Ascending aorta (tissue), 2 donors: ENCODE data around the gene C1GALT1C1. TPM values are rescaled to one million over a fixed set of nuclear protein-coding genes. Genes with fewer than 3 reads are reported as not detected.
"Not testable (repeated sequence)": the region's sequence is repeated elsewhere in the genome, so short reads cannot be mapped to it uniquely, and the experiment has no call there.

Experiments used
- DNase-seq, 2 donors: peaks; one replicate each; pipeline ENCODE4 v3.0.0-alpha.2; 2019; ENCODE audit warnings: low spot score in 2 of 2
- H3K27ac ChIP-seq, 2 donors: fragments of 200-600 bp; sonication (generic); one replicate each; pipeline ENCODE4 v1.5.1; 2016 to 2017; ENCODE audit warnings: mild to moderate bottlenecking in 1 of 2
- H3K27me3 ChIP-seq: fragments of 200-600 bp; sonication (generic); one replicate; pipeline ENCODE4 v1.5.1; 2017
- H3K36me3 ChIP-seq, 2 donors: fragments of 200-600 bp; sonication (generic); one replicate each; pipeline ENCODE4 v1.5.1; 2016
- H3K4me1 ChIP-seq, 2 donors: fragments of 200-600 bp; sonication (generic); one replicate each; pipeline ENCODE4 v1.5.1; 2016 to 2017; ENCODE audit warnings: mild to moderate bottlenecking in 1 of 2
- H3K4me3 ChIP-seq, 2 donors: fragments of 200-600 bp; sonication (generic); one replicate each; pipeline ENCODE4 v1.5.1; 2016 to 2017; ENCODE audit warnings: mild to moderate bottlenecking in 1 of 2
- H3K9me3 ChIP-seq, 2 donors: fragments of 200-600 bp; sonication (generic); one replicate each; pipeline ENCODE4 v1.5.1; 2016
- intact Hi-C: fragments of 100-400 bp; cut with DNase I; formaldehyde crosslinking; loops from one replicate; pipeline ENCODE4 v1.15.1; 2023
- total RNA-seq: library from RNA; depleted of rRNA; stranded (reverse); fragments of >200 nt; gene quantifications from one replicate; pipeline ENCODE4 v1.1.0, GENCODE V29; 2016
- TF ChIP-seq, protein P1 (sequence below), 3 experiments: fragments of 200-600 bp in 2 of 3; fragments of 450-650 bp in 1 of 3; sonication (generic) in 2 of 3; IDR thresholded peaks; one replicate each; pipeline ENCODE4 v1.5.1; 2016 to 2019; ENCODE audit warnings: antibody characterized with exemption in 3 of 3, mild to moderate bottlenecking in 1 of 3, moderate library complexity in 1 of 3

Gene C1GALT1C1
- total RNA-seq, 1 donor from 2014 or later, result 43.4 TPM

DNA sequence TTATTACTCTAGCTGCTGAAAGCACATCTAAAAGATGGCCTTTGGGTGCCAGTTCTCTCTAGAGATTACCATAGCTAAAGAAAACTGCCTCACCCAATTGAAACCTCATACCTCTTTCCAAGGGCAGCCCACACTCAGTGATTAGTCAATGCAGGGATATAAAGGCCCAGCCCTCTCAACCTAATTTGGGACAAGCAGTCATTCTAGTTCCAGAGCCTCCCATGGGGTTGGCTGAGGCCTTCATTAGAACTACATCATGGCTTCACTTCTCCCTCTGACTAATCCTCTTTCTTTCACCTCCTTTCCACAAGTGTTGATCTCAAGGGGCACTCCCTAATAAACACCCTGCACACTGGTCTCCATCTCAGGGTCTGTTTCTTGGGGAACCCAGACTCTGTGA lies 38.5 kb upstream of the C1GALT1C1 start:
- Histone ChIP-seq H3K27me3 (no peaks in the 10 kb centered on the region), H3K36me3 (no peaks in the 10 kb centered on the region), H3K9me3 (no peaks in the 10 kb centered on the region), H3K27ac (no peak overlapping the region), H3K4me3 (no peak overlapping the region), H3K4me1 (no peaks in the 10 kb centered on the region)
- TF ChIP-seq, protein P1, sequence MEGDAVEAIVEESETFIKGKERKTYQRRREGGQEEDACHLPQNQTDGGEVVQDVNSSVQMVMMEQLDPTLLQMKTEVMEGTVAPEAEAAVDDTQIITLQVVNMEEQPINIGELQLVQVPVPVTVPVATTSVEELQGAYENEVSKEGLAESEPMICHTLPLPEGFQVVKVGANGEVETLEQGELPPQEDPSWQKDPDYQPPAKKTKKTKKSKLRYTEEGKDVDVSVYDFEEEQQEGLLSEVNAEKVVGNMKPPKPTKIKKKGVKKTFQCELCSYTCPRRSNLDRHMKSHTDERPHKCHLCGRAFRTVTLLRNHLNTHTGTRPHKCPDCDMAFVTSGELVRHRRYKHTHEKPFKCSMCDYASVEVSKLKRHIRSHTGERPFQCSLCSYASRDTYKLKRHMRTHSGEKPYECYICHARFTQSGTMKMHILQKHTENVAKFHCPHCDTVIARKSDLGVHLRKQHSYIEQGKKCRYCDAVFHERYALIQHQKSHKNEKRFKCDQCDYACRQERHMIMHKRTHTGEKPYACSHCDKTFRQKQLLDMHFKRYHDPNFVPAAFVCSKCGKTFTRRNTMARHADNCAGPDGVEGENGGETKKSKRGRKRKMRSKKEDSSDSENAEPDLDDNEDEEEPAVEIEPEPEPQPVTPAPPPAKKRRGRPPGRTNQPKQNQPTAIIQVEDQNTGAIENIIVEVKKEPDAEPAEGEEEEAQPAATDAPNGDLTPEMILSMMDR (IDR thresholded peaks at IDR 0.05), result no peak
- intact Hi-C loops, result loop anchor here (10.0 kb wide), 1 partner anchor 174 kb away; no protein-coding TSS in a partner anchor
- no peak for DNase-seq

DNA sequence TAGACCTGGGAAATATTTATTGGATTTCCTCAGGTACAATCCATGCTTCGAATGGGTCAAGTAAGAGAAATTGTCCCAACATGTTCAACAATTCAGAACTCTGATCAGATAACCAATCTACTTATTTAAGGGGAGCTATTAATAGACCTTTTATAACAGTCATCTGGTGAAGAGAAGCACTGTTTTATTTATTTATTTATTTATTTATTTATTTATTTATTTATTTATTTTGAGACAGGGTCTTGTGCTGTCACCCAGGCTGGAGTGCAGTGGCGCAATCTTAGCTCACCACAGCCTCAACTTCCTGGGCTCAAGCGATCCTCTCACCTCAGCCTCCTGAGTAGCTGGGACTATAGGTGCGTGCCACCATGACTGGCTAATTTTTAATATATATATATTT lies 34.7 kb upstream of the C1GALT1C1 start:
- H3K27ac ChIP-seq, DNase-seq, H3K9me3 ChIP-seq, H3K36me3 ChIP-seq, H3K4me3 ChIP-seq, H3K27me3 ChIP-seq, H3K4me1 ChIP-seq: not testable (repeated sequence)
- intact Hi-C loops, result loop anchor here (10.0 kb wide), 1 partner anchor 170 kb away; no protein-coding TSS in a partner anchor

DNA sequence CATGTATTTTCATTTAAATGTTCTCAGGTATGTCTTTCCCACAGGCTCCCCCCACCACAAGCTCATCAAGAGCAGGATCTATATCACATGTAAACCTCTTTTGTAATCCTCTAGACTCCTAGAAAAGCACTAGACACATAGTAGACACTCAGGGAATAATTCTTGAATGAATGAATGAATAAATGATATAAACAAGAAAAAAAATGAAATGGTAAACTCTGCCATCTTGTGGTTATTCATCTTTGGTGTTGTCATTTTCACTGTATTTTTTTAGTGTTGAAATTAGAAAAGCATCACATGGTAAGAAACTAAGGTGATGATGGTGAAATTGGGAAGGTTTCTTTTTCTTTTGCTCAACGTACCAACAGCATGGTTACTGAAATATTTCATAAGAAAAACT lies 34.2 kb upstream of the C1GALT1C1 start:
- no peak for DNase-seq
- H3K27me3 ChIP-seq, result no peaks in the 10 kb centered on the region
- no peaks in the 10 kb centered on the region for H3K36me3 ChIP-seq
- no peak overlapping the region for H3K4me3 ChIP-seq
- TF ChIP-seq, protein P1 (IDR thresholded peaks at IDR 0.05), result peak in 1 of 3 experiments; percentile 12
- intact Hi-C loops, result loop anchor here (10.0 kb wide), 1 partner anchor 169 kb away; no protein-coding TSS in a partner anchor
- H3K9me3 ChIP-seq, result no peaks in the 10 kb centered on the region
- H3K27ac ChIP-seq, result no peak overlapping the region
- no peaks in the 10 kb centered on the region for H3K4me1 ChIP-seq

DNA sequence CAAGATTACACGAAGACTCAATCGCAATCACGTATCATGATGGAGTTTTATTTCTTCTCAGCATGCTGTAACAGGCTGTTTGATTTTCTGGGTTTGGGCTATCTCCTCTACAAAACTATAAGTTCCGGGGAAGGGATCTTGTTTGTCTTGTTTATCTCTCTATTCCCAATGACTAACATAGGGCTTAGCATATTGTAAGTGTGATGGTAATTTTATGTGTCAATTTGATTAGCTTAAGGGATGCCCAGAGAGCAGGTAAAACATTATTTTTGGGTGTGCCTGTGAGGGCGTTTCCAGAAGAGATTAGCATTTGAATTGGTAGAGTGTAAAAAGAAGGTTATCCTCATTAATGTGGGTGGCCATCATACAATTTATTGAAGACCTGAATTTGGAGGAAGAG lies 32.8 kb upstream of the C1GALT1C1 start:
- no peak for DNase-seq
- Histone ChIP-seq H3K27me3 (no peaks in the 10 kb centered on the region), H3K27ac (no peak overlapping the region), H3K9me3 (no peaks in the 10 kb centered on the region), H3K36me3 (no peaks in the 10 kb centered on the region), H3K4me1 (no peaks in the 10 kb centered on the region), H3K4me3 (no peak overlapping the region)
- TF ChIP-seq, protein P1 (IDR thresholded peaks at IDR 0.05), result no peak
- intact Hi-C loops, result loop anchor here (10.0 kb wide), 1 partner anchor 168 kb away; no protein-coding TSS in a partner anchor

DNA sequence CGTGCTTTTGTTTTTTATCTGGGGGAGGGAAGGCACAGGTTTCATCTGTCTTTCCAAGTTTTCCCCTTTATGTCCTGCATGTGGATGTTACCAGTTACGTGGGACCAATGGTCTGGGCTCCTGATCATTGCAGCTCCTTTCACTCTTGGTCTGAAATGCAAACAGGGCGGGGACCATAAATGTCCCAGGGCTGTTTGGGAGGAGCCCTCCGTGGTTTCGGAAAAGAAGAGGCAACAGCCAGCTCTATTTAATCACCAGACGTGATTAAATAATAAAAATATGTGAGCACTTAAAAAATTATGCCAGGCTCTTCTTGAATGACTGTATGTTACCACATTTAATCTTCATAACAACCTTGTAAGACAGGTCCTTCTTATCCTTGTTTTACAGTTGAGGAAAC lies 30.8 kb upstream of the C1GALT1C1 start:
- H3K4me1 ChIP-seq, result no peaks in the 10 kb centered on the region
- no peak overlapping the region for H3K4me3 ChIP-seq
- intact Hi-C loops, result loop anchor here (10.0 kb wide), 1 partner anchor 166 kb away; no protein-coding TSS in a partner anchor
- no peaks in the 10 kb centered on the region for H3K9me3 ChIP-seq
- no peaks in the 10 kb centered on the region for H3K36me3 ChIP-seq
- no peaks in the 10 kb centered on the region for H3K27me3 ChIP-seq
- TF ChIP-seq, protein P1 (IDR thresholded peaks at IDR 0.05), result no peak
- DNase-seq, result no peak
- no peak overlapping the region for H3K27ac ChIP-seq

DNA sequence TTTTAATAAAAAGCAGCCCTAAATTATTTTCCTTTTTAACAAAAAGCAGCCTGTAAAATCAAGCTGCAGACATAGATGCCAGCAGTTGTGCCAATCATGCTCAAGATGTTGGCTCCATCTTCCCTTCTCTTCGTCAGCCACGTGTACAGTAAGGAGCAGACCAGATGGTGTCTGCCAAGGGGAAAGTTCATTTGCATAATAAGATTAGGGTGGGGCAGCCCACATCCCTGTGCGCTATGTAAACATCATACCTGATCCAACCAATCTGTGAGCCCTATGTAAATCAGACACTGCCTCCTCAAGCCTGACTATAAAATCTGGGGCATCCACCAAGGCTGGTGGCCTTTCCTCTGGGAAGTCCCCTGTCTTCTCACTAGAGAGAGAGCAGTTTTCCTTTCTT lies 23.1 kb upstream of the C1GALT1C1 start:
- Histone ChIP-seq H3K27ac (no peak overlapping the region), H3K27me3 (no peaks in the 10 kb centered on the region), H3K4me1 (no peaks in the 10 kb centered on the region), H3K36me3 (no peaks in the 10 kb centered on the region), H3K4me3 (no peak overlapping the region), H3K9me3 (no peaks in the 10 kb centered on the region)
- intact Hi-C loops, result no loop called here
- TF ChIP-seq, protein P1 (IDR thresholded peaks at IDR 0.05), result no peak
- DNase-seq, result no peak

DNA sequence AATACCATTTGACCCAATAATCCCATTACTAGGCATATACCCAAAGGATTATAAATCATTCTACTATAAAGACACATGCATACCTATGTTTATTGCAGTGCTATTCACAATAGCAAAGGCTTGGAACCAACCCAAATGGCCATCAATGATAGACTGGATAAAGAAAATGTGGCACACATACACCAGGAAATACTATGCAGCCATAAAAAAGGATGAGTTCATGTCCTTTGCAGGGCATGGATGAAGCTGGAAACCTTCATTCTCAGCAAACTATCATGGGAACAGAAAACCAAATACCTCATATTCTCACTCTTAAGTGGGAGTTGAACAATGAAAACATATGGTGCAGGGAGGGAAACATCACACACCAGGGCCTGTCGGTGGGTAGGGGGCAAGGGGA lies 22.4 kb upstream of the C1GALT1C1 start:
- intact Hi-C loops, H3K36me3 ChIP-seq, H3K27ac ChIP-seq, H3K4me3 ChIP-seq, DNase-seq, H3K4me1 ChIP-seq, H3K27me3 ChIP-seq, H3K9me3 ChIP-seq: not testable (repeated sequence)
